Measurements from ENCODE around the gene GPRC5C.

DNA sequence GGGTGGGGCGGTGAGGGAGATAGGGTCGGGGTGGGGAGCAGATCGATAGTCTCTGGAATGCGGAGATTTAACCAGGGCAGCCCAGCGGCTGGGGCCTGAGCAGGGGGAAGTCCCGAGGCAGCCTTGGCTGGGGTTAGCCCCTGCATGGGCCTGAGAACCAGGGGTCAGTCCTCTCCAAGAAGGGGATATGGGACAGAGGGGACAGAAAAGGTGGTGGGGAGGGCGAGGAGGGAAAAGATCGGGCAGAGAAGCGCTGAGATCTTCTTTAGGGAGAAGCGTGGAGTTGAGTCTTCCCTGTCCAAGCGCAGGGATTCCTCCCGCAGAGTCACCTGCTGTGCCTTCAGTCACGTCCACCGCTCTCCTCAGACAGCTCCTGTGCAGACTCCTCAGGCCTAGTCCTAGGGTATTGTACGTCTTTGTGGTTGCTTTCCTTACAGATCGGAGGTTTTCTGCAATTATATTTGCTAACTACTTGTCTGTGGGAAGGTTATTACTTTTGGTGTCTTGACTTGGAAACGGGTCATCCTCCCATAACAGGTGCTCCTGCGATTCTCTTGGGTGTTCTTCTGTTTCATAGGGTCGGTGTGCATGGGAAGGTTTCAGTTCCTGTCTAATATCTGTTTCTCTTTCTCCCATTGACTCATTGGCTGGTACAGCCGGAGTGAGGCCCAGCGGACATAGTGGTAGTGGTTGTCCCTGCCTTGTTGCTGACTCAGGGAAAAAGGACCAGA is 35.5 kb downstream of the GPRC5C start:
- no peak for TF ChIP-seq EZH2 (IDR thresholded peaks at IDR 0.05; ENCODE audit: insufficient read depth, poor library complexity, severe bottlenecking)
- TF ChIP-seq EZH2phosphoT487 (IDR thresholded peaks at IDR 0.05; ENCODE audit: insufficient read depth, low read depth), result no peak

All from GM23248 (cell line).